Common myeloid progenitor, CD34-positive (primary cell): ENCODE data around the gene TSPAN5.
"Not testable (repeated sequence)": the region's sequence is repeated elsewhere in the genome, so short reads cannot be mapped to it uniquely, and the experiment has no call there.

Experiments
- CTCF ChIA-PET: fragments of 350-600 bp; sonication (Branson Sonifier 250); formaldehyde crosslinking; loops from one replicate; lab custom pipeline; 2021; ENCODE audit warnings: antibody characterized with exemption; lab: Charles Lee
- POLR2A ChIA-PET: fragments of 350-600 bp; sonication (Branson Sonifier 250); formaldehyde crosslinking; loops from one replicate; lab custom pipeline; 2021; ENCODE audit warnings: antibody characterized with exemption; lab: Charles Lee
- DNase-seq, 3 donors: peaks; one replicate each; pipeline versions ENCODE4 v3.0.0 to v3.0.0-alpha.2; 2013
- H3K27ac ChIP-seq, 2 experiments: 1 replicate in 1 of 2; 2 replicates in 1 of 2; pipeline ENCODE4 v1.7.0; 2013; ENCODE audit warnings: inconsistent platforms in 2 of 2, low read length in 2 of 2, mild to moderate bottlenecking in 2 of 2, low read depth in 1 of 2, moderate library complexity in 1 of 2; ENCODE audit not compliant: severe bottlenecking in 2 of 2, insufficient read depth in 1 of 2, poor library complexity in 1 of 2
- H3K27me3 ChIP-seq, 5 experiments: replicated peaks in 2 of 5; 1 replicate in 3 of 5; 2 replicates in 2 of 5; pipeline versions ENCODE4 v1.6.1 to v1.7.0; 2013; ENCODE audit warnings: low read length in 4 of 5, mild to moderate bottlenecking in 2 of 5, moderate library complexity in 2 of 5, inconsistent platforms in 1 of 5; ENCODE audit not compliant: insufficient read depth in 5 of 5, control insufficient read depth in 4 of 5
- H3K36me3 ChIP-seq, 4 experiments: 1 replicate in 2 of 4; 2 replicates in 2 of 4; pipeline versions ENCODE4 v1.6.1 to v1.7.0; 2013; ENCODE audit warnings: low read length in 3 of 4, control low read depth in 1 of 4, mild to moderate bottlenecking in 1 of 4; ENCODE audit not compliant: control insufficient read depth in 4 of 4, insufficient read depth in 4 of 4
- H3K4me1 ChIP-seq, 4 experiments: 1 replicate in 3 of 4; 2 replicates in 1 of 4; pipeline versions ENCODE4 v1.6.1 to v1.7.1; 2013; ENCODE audit warnings: low read length in 3 of 4, mild to moderate bottlenecking in 3 of 4, control low read depth in 1 of 4, inconsistent platforms in 1 of 4, moderate library complexity in 1 of 4; ENCODE audit not compliant: control insufficient read depth in 4 of 4, insufficient read depth in 4 of 4; ENCODE audit errors: control extremely low read depth in 1 of 4
- H3K4me3 ChIP-seq, 7 experiments: 1 replicate in 4 of 7; 2 replicates in 3 of 7; pipeline versions ENCODE4 v1.5.1 to v1.7.0; 2013; ENCODE audit warnings: mild to moderate bottlenecking in 7 of 7, low read length in 6 of 7, moderate library complexity in 6 of 7, inconsistent platforms in 2 of 7, low read depth in 2 of 7, control low read depth in 1 of 7; ENCODE audit not compliant: insufficient read depth in 4 of 7, control insufficient read depth in 1 of 7; ENCODE audit errors: extremely low read depth in 1 of 7
- H3K9me3 ChIP-seq, 5 experiments: 1 replicate in 4 of 5; 2 replicates in 1 of 5; pipeline versions ENCODE4 v1.6.1 to v1.7.1; 2013; ENCODE audit warnings: low read length in 4 of 5, mild to moderate bottlenecking in 2 of 5, inconsistent platforms in 1 of 5, low read depth in 1 of 5, moderate library complexity in 1 of 5; ENCODE audit not compliant: control insufficient read depth in 4 of 5, insufficient read depth in 2 of 5; ENCODE audit errors: control extremely low read depth in 1 of 5
- WGBS: methylation state at CpG from one replicate; pipeline ENCODE4 v1.1.5; 2013; ENCODE audit not compliant: insufficient coverage; 5-methylcytosine and 5-hydroxymethylcytosine counted together

TSPAN5 gene

DNA sequence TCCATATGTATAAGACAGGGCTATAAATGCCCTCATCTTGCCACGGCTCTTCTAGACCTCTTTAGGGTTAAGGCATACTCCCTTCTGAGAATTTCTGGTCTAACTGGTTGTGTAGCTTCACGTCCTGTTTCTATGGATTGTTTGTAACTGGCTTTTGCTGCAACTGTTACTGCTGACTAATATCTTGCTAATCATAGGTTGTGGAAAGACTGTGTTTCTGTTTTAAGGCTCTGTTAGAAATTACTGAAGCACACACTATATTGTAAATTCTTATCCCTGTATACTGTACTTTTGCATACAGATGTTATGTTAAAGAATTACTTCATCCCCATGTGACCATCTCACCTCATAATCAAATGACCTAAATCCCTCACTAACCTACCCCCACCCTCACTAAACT is 178.8 kb downstream of the TSPAN5 start:
- H3K4me1 ChIP-seq, H3K9me3 ChIP-seq, POLR2A ChIA-PET, DNase-seq, H3K4me3 ChIP-seq, H3K27ac ChIP-seq, CTCF ChIA-PET, H3K27me3 ChIP-seq, H3K36me3 ChIP-seq: not testable (repeated sequence)
- 90% methylated on average over 2 of the region's 2 CpGs for WGBS

- Histone ChIP-seq H3K4me1 (peaks cover 0 to 3% (median 0%) of the 10 kb centered on the region in 4 experiments), H3K4me3 (no peak overlapping the region), H3K27ac (no peak overlapping the region), H3K9me3 (no peaks in the 10 kb centered on the region), H3K36me3 (peaks cover 0 to 6% (median 3%) of the 10 kb centered on the region in 4 experiments), H3K27me3 (no peaks in the 10 kb centered on the region)
- POLR2A ChIA-PET = interaction anchor here (0.6 kb wide), 1 partner anchor 276 kb away, joined by 3 read pairs; no protein-coding TSS in a partner anchor
- no peak for DNase-seq
- 100% methylated on average over 6 of the region's 9 CpGs for WGBS
- CTCF ChIA-PET = interaction anchor here (1.3 to 1.4 kb wide), 2 partner anchors 8 to 9 kb away, joined by 3 to 4 read pairs; no protein-coding TSS in a partner anchor
These were observed 181.5 kb downstream of the TSPAN5 start for GRCh38 chr4:98476891-98477290.

GRCh38 chr4:98474408-98474844 is 184.0 kb downstream of the TSPAN5 start:
- WGBS = 100% methylated on average over 1 of the region's 3 CpGs
- CTCF ChIA-PET = no interaction called here

DNA sequence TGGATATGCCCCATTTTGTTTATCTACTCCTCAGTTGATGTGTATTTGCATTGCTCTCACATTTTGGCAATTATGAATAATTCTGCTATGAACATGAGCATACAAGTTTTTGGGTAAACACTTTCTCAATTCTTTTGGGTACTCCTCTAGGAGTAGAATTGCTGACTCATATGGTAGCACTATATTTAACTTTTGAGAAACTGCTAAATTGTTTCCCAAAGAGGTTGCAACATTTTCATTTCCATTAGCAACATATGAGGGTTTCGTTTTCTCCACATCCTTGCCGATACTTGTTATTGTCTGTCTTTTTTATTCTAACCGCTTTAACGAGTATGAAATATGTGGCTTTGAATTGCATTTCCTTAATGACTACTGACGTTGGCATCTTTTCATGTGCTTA is 185.4 kb downstream of the TSPAN5 start:
- no peaks in the 10 kb centered on the region for H3K27me3 ChIP-seq
- no peaks in the 10 kb centered on the region for H3K9me3 ChIP-seq
- DNase-seq = no peak
- H3K4me3 ChIP-seq = no peak overlapping the region
- peaks cover 0 to 8% (median 6%) of the 10 kb centered on the region in 4 experiments for H3K36me3 ChIP-seq
- H3K4me1 ChIP-seq = peaks cover 0 to 7% (median 4%) of the 10 kb centered on the region in 4 experiments
- no peak overlapping the region for H3K27ac ChIP-seq
- CTCF ChIA-PET = interaction anchor here (1.4 kb wide), 1 partner anchor 12 kb away, joined by 4 read pairs; no protein-coding TSS in a partner anchor
- POLR2A ChIA-PET = no interaction called here
- WGBS = 94% methylated on average over 4 of the region's 5 CpGs

More at GRCh38 chr4:98474408-98474844, 184.0 kb downstream of the TSPAN5 start:
- Histone ChIP-seq H3K27me3 (no peaks in the 10 kb centered on the region), H3K9me3 (no peaks in the 10 kb centered on the region), H3K4me3 (no peak overlapping the region), H3K4me1 (peaks cover 0 to 3% (median 0%) of the 10 kb centered on the region in 4 experiments), H3K36me3 (peaks cover 0 to 8% (median 6%) of the 10 kb centered on the region in 4 experiments), H3K27ac (no peak overlapping the region)
- peak in 1 of 3 donors; percentile 7 for DNase-seq
- POLR2A ChIA-PET = no interaction called here

DNA sequence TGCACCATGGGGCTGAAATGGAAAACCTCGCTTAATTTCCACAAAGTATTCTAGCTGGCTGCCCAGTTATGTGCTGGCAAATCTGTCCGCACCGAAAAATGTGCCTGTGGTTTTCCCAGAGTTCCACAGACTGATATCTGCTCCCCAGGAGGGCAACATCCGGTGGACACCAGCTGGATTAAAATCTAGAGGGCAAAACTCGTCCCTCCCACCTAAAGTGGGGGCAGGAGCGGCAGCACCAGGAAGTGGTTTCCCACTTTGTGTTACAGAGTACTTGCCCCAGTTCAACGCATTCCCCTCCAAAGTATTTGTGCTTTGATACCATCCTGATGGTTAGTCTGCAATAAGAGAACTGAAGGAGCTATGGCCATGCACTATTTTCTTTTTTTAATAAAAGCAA is 187.6 kb downstream of the TSPAN5 start:
- Histone ChIP-seq H3K4me3 (no peak overlapping the region), H3K27ac (no peak overlapping the region), H3K36me3 (peaks cover 0 to 8% (median 6%) of the 10 kb centered on the region in 4 experiments), H3K4me1 (peaks cover 0 to 13% (median 12%) of the 10 kb centered on the region in 4 experiments), H3K27me3 (no peaks in the 10 kb centered on the region), H3K9me3 (no peaks in the 10 kb centered on the region)
- ChIA-PET POLR2A (no interaction called here), CTCF (no interaction called here)
- 67% methylated on average over 6 of the region's 7 CpGs for WGBS
- DNase-seq = no peak

DNA sequence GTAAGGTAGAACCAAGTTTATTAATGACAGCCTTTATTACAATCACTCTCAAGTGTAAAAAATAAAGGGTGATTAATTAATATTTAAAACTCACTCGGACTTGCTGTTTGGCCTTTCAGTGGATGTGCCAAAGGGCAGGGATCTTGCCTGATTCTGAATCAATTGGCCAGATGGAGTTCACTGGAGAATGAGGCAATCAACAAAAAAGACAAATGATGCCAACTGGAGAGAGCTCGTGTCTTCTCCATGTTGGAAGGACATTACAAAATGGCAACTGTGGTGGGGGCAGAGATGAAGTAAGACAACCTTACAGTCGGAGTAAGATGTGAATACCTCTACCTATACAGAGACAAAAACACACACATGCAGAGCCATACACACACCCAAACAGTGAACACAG is 188.0 kb downstream of the TSPAN5 start:
- H3K27ac ChIP-seq = no peak overlapping the region
- H3K27me3 ChIP-seq = no peaks in the 10 kb centered on the region
- H3K4me3 ChIP-seq = no peak overlapping the region
- CTCF ChIA-PET = no interaction called here
- POLR2A ChIA-PET = no interaction called here
- H3K4me1 ChIP-seq = peaks cover 0 to 13% (median 12%) of the 10 kb centered on the region in 4 experiments
- H3K9me3 ChIP-seq = no peaks in the 10 kb centered on the region
- 100% methylated on average over 1 of the region's 3 CpGs for WGBS
- peaks cover 0 to 8% (median 6%) of the 10 kb centered on the region in 4 experiments for H3K36me3 ChIP-seq
- no peak for DNase-seq

DNA sequence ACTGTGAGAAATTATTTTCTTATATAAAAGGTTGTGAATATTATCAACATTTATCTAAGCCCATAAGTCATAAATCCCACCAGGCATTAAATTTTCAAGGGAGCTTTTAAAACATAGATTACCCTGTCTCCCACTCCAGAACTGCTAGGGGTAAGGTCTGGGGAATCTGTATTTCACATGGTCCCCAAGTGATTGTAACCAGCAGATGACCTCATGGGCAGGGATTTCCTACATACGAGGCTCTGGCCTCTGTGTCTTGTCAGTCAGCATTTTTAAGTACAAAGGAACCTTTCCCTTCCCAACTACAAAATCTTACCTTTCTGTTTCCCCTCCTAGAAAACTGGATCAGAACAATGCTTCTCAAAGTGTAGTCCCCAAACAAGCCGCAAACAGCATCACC is 188.6 kb downstream of the TSPAN5 start:
- POLR2A ChIA-PET = no interaction called here
- Histone ChIP-seq H3K27ac (no peak overlapping the region), H3K27me3 (no peaks in the 10 kb centered on the region), H3K4me3 (no peak overlapping the region), H3K36me3 (peaks cover 0 to 8% (median 6%) of the 10 kb centered on the region in 4 experiments), H3K9me3 (no peaks in the 10 kb centered on the region), H3K4me1 (peaks cover 0 to 13% (median 12%) of the 10 kb centered on the region in 4 experiments)
- no peak for DNase-seq
- CTCF ChIA-PET = interaction anchor here (1.1 to 3.0 kb wide), 4 partner anchors 7 to 34 kb away, joined by 3 to 14 read pairs (median 5); no protein-coding TSS in a partner anchor
- WGBS = 83% methylated on average over 2 of the region's 2 CpGs
